Stimulated activated CD4-positive, alpha-beta T cell treated with anti-CD3 and anti-CD28 coated beads, TNF-alpha, amount 100 ng/mL, for 48 hours (primary cell): ENCODE measurements around the gene PLBD2.

ENCODE experiments used
- DNase-seq, 3 donors: peaks; one replicate each; pipeline ENCODE4 v3.0.0-alpha.2; 2020; ENCODE audit warnings: low read depth in 3 of 3

The PLBD2 gene

GRCh38 chr12:113396200-113396599 lies 37.8 kb downstream of the PLBD2 start:
- no peak for DNase-seq

- DNase-seq, result no peak
These were observed 38.6 kb downstream of the PLBD2 start for GRCh38 chr12:113396828-113397496.

- no peak for DNase-seq
These were observed 39.3 kb downstream of the PLBD2 start for GRCh38 chr12:113397497-113398197.

GRCh38 chr12:113398346-113399290 lies 40.2 kb downstream of the PLBD2 start:
- DNase-seq, result no peak

GRCh38 chr12:113399490-113399889 lies 41.1 kb downstream of the PLBD2 start:
- DNase-seq, result no peak

GRCh38 chr12:113400362-113400761 lies 42.0 kb downstream of the PLBD2 start:
- DNase-seq, result no peak

GRCh38 chr12:113401066-113402000 lies 42.9 kb downstream of the PLBD2 start:
- no peak for DNase-seq

GRCh38 chr12:113402586-113403260 lies 44.3 kb downstream of the PLBD2 start:
- no peak for DNase-seq

GRCh38 chr12:113403435-113404415 lies 45.3 kb downstream of the PLBD2 start, which contains the start of gene SDS:
Gene SDS (minus strand): TSS chr12:113403887. CDS start chr12:113399708, 4,179 bp downstream.
- no peak for DNase-seq

GRCh38 chr12:113405694-113406093 lies 47.3 kb downstream of the PLBD2 start:
- DNase-seq, result no peak

- DNase-seq, result no peak
These were observed 49.7 kb downstream of the PLBD2 start for GRCh38 chr12:113407931-113408600.

GRCh38 chr12:113408756-113409298 lies 50.4 kb downstream of the PLBD2 start:
- no peak for DNase-seq

- DNase-seq, result no peak
These were observed 51.2 kb downstream of the PLBD2 start for GRCh38 chr12:113409462-113410124.

- no peak for DNase-seq
These were observed 55.1 kb downstream of the PLBD2 start for GRCh38 chr12:113413488-113413939.

GRCh38 chr12:113414519-113415038 lies 56.2 kb downstream of the PLBD2 start:
- no peak for DNase-seq

- no peak for DNase-seq
These were observed 57.8 kb downstream of the PLBD2 start for GRCh38 chr12:113416091-113416754.
